GM12878 (cell line): ENCODE measurements around the gene ESR1. TPM values are rescaled to one million over a fixed set of nuclear protein-coding genes. Genes with fewer than 3 reads are reported as not detected.

Experiments used
- ATAC-seq: fragments of 200-7000 bp; cut with Tn5 transposase; 3 replicates; pipeline ENCODE4 v1.9.1; 2020; ENCODE audit warnings: mild to moderate bottlenecking, moderate library complexity
- BruUV-seq: library from RNA; stranded (reverse); fragments of 400-500 nt; replicated peaks from 2 replicates; lab custom pipeline; 2021; lab: Mats Ljungman, UMichigan
- CTCF ChIA-PET: fragments of 300-600 bp; sonication (Branson Sonifier 250); formaldehyde crosslinking; extraction: SDS; loops from one replicate; lab custom pipeline; 2021; ENCODE audit warnings: inconsistent platforms; lab: Yijun Ruan, JAX
- POLR2A ChIA-PET: fragments of 350-600 bp; formaldehyde crosslinking; extraction: SDS; loops from one replicate; lab custom pipeline; 2021; ENCODE audit warnings: inconsistent platforms; lab: Charles Lee
- RAD21 ChIA-PET: fragments of 300-600 bp; sonication (Branson Sonifier 250); formaldehyde crosslinking; loops from one replicate; lab custom pipeline; 2023; ENCODE audit warnings: antibody characterized with exemption; ENCODE audit not compliant: unreplicated experiment; lab: Charles Lee
- SMC1A ChIA-PET: fragments of 300-600 bp; sonication (Branson Sonifier 250); formaldehyde crosslinking; loops from one replicate; lab custom pipeline; 2023; ENCODE audit not compliant: unreplicated experiment, uncharacterized antibody; lab: Charles Lee
- DNase-seq: peaks from one replicate; pipeline ENCODE4 v3.0.0-alpha.2; 2011; ENCODE audit warnings: low read depth, low spot score
- FAIRE-seq: peaks from 3 replicates; lab custom pipeline; 2011; peaks lifted over from hg19 to GRCh38; lab: Jason Lieb, UNC
- H2AFZ ChIP-seq: 2 replicates; pipeline ENCODE4 v1.6.0; 2011; ENCODE audit warnings: low read depth, low read length, control low read depth; ENCODE audit not compliant: control insufficient read depth
- H3K27ac ChIP-seq: 2 replicates; pipeline ENCODE4 v1.5.1; 2011; ENCODE audit warnings: control low read depth; ENCODE audit not compliant: control insufficient read depth, insufficient read depth
- H3K27me3 ChIP-seq, 2 experiments: replicated peaks in 1 of 2; 2 replicates each; pipeline versions ENCODE4 v1.6.0 to v1.6.1; 2011; ENCODE audit warnings: low read length in 1 of 2; ENCODE audit not compliant: control insufficient read depth in 2 of 2, insufficient read depth in 2 of 2
- H3K36me3 ChIP-seq, 2 experiments: 2 replicates each; pipeline ENCODE4 v1.5.1; 2011; ENCODE audit warnings: low read length in 1 of 2; ENCODE audit not compliant: control insufficient read depth in 2 of 2, insufficient read depth in 2 of 2
- H3K4me1 ChIP-seq: 2 replicates; pipeline ENCODE4 v1.6.1; 2011; ENCODE audit warnings: mild to moderate bottlenecking, low read length, moderate library complexity, mixed read lengths; ENCODE audit not compliant: control insufficient read depth, insufficient read depth
- H3K4me2 ChIP-seq: 2 replicates; pipeline ENCODE4 v1.6.0; 2011; ENCODE audit warnings: control low read depth; ENCODE audit not compliant: control insufficient read depth, insufficient read depth
- H3K4me3 ChIP-seq: fragments of 200-600 bp; sonication (generic); 2 replicates; pipeline ENCODE4 v1.5.1; 2016
- H3K79me2 ChIP-seq: 2 replicates; pipeline ENCODE4 v1.6.0; 2011; ENCODE audit warnings: low read length; ENCODE audit not compliant: control insufficient read depth, insufficient read depth
- H3K9ac ChIP-seq: 2 replicates; pipeline ENCODE4 v1.8.0; 2011; ENCODE audit warnings: low read length, control low read depth, mixed read lengths; ENCODE audit not compliant: control insufficient read depth, insufficient read depth
- H3K9me3 ChIP-seq: replicated peaks from 3 replicates; pipeline ENCODE4 v1.5.1; 2011; ENCODE audit warnings: mild to moderate bottlenecking, low read length; ENCODE audit not compliant: control insufficient read depth, insufficient read depth
- H4K20me1 ChIP-seq: 2 replicates; pipeline ENCODE4 v1.6.0; 2011; ENCODE audit not compliant: control insufficient read depth, insufficient read depth
- BACH1 ChIP-seq: fragments of 450-650 bp; IDR thresholded peaks from 2 replicates; pipeline ENCODE4 v1.6.1; 2017; ENCODE audit warnings: mild to moderate bottlenecking, borderline replicate concordance
- CHD4 ChIP-seq: fragments of 200-600 bp; sonication (generic); IDR thresholded peaks from 2 replicates; pipeline ENCODE4 v1.6.1; 2016; ENCODE audit warnings: mild to moderate bottlenecking
- CREB1 ChIP-seq: IDR thresholded peaks from 2 replicates; pipeline ENCODE4 v1.6.1; 2012; ENCODE audit warnings: low read depth, mild to moderate bottlenecking, inconsistent platforms
- IKZF2 ChIP-seq, 2 experiments: fragments of 450-650 bp; IDR thresholded peaks; 2 replicates each; pipeline ENCODE4 v1.6.1; 2017; ENCODE audit warnings: mild to moderate bottlenecking in 2 of 2, moderate library complexity in 2 of 2
- MEF2A ChIP-seq: IDR thresholded peaks from 2 replicates; pipeline ENCODE4 v1.6.1; 2011; ENCODE audit warnings: low read depth, mild to moderate bottlenecking, low read length, moderate library complexity; ENCODE audit not compliant: insufficient read depth
- MYB ChIP-seq: fragments of 150-350 bp; IDR thresholded peaks from 2 replicates; pipeline ENCODE4 v1.6.1; 2014; ENCODE audit warnings: mild to moderate bottlenecking, low read depth, low read length, borderline replicate concordance
- POLR2AphosphoS5 ChIP-seq: IDR thresholded peaks from 2 replicates; pipeline ENCODE4 v1.6.1; 2011; ENCODE audit warnings: mild to moderate bottlenecking, low read length, inconsistent platforms
- SP1 ChIP-seq: IDR thresholded peaks from one replicate; pipeline ENCODE4 v1.6.1; 2011; ENCODE audit warnings: low read depth, low read length
- STAT1 ChIP-seq: fragments of 450-650 bp; conservative IDR thresholded peaks from 2 replicates; pipeline ENCODE4 v1.6.1; 2014; ENCODE audit warnings: antibody characterized with exemption, mild to moderate bottlenecking
- SUPT20H ChIP-seq: IDR thresholded peaks from 2 replicates; pipeline ENCODE4 v1.6.1; 2011; ENCODE audit warnings: low read depth, mild to moderate bottlenecking, low read length, moderate library complexity, borderline replicate concordance; ENCODE audit not compliant: control insufficient read depth
- WRNIP1 ChIP-seq: IDR thresholded peaks from 2 replicates; pipeline ENCODE4 v1.6.1; 2011; ENCODE audit warnings: low read depth, low read length, improper control_type of control experiment, borderline replicate concordance
- YY1 ChIP-seq: IDR thresholded peaks from 2 replicates; pipeline ENCODE4 v1.6.1; 2011; ENCODE audit warnings: low read depth, mild to moderate bottlenecking, low read length
- WGBS: methylation state at CpG from one replicate; pipeline ENCODE4 v1.1.6; 2016; ENCODE audit warnings: low lambda C conversion rate; ENCODE audit not compliant: insufficient replicate concordance, insufficient coverage; ENCODE audit errors: missing lambda C conversion rate; 5-methylcytosine and 5-hydroxymethylcytosine counted together
- in situ Hi-C: fragments of 300-500 bp; cut with MboI; formaldehyde crosslinking; loops from 9 replicates; pipeline ENCODE4 v1.14.3; 2018; ENCODE audit warnings: mixed read lengths
- intact Hi-C: fragments of 100-400 bp; cut with micrococcal nuclease; formaldehyde crosslinking; loops from one replicate; pipeline ENCODE4 v1.14.2; 2022; ENCODE audit not compliant: unreplicated experiment
- polyA plus RNA-seq, 11 experiments: library from polyadenylated mRNA; depleted of rRNA in 4 of 11; unstranded in 6 of 11; stranded (reverse) in 5 of 11; fragments of >200 nt; fragmentation: Nextera tagmentation in 4 of 11; fragmentation: Illumina TruSeq in 1 of 11; extraction: Ambion mirVana in 4 of 11; extraction: Trizol in 1 of 11; gene quantifications; 1 replicate in 1 of 11; 2 replicates in 10 of 11; pipeline versions ENCODE4 v1.2.1 to v1.2.3, GENCODE V29; 2011 to 2016; ENCODE audit warnings: inconsistent platforms in 2 of 11, missing spikeins in 2 of 11, low read depth in 1 of 11
- total RNA-seq, 4 experiments: library from RNA; depleted of rRNA in 3 of 4; stranded (reverse); fragments of >200 nt in 3 of 4; fragmentation: Illumina TruSeq in 1 of 4; extraction: Trizol in 1 of 4; gene quantifications; 2 replicates each; pipeline versions ENCODE4 v1.2.1 to v1.2.3, GENCODE V29; 2013 to 2021
- TF ChIP-seq, protein P1 (sequence below): IDR thresholded peaks from 2 replicates; pipeline ENCODE4 v1.6.1; 2011; ENCODE audit warnings: mild to moderate bottlenecking, low read depth, low read length, moderate library complexity; ENCODE audit not compliant: insufficient replicate concordance
- TF ChIP-seq, protein P2 (sequence below): fragments of 450-650 bp; IDR thresholded peaks from 2 replicates; pipeline ENCODE4 v1.6.1; 2017; ENCODE audit warnings: borderline replicate concordance
- TF ChIP-seq, protein P3 (sequence below): fragments of 450-650 bp; IDR thresholded peaks from 2 replicates; pipeline ENCODE4 v1.6.1; 2016; ENCODE audit warnings: mild to moderate bottlenecking
- TF ChIP-seq, protein P4 (sequence below): fragments of 450-650 bp; conservative IDR thresholded peaks from 2 replicates; pipeline ENCODE4 v1.6.1; 2017; ENCODE audit warnings: mild to moderate bottlenecking, moderate library complexity

ESR1 gene
- total and polyA plus RNA-seq, 10 of the 15 experiments (the other 5 are each of a cell fraction or from before 2014, with no cell fraction given) = 0.03 to 0.51 (median 0.21) TPM; not detected in 4

DNA sequence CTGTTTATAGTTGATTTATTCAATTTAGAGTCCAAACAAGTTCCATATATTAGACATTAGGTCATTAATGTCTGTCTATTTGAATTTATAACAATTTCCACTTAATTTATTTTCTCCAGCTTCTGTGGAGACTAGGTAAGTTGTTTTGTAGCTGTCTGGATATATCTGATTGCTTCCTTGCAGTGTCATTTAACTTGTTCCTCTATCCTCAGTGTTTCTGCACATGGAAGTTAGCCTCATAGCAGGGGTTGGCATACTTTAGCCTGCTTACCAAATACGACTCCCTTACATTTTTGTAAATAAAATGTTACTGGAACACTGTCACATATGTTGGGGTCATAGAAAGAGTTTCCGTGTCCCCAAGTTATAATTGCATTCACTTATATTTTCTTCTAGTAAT, 216.1 kb downstream of the ESR1 start (continued):
- no peak for TF ChIP-seq BACH1
- no peak for TF ChIP-seq IKZF2 (IDR thresholded peaks at IDR 0.05)
- no peak for TF ChIP-seq CREB1
- no peak for TF ChIP-seq SP1
- TF ChIP-seq POLR2AphosphoS5 = no peak
- no peak for TF ChIP-seq MEF2A

DNA sequence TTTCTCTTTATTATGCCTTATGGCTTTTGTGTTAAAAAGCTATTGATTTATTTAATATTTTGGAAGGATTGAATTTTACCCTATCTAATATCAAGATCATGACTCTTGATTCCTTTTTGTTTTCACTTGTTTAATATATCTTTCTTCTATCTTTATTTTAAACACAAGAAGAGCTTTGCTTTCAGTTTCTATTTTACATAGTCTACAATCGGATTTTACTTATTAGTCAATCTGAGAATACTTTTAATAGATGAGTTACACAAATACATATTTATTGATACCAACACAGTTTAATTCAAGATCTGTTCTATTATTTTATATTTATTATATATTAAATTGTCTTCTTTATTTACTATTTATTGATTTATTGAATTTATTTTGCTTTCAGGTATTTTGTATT, 218.8 kb downstream of the ESR1 start:
- 0% methylated on average over 1 of the region's 1 CpG for WGBS
- ATAC-seq (peak; percentile 31; the same call in 1 of the 3 replicates), FAIRE-seq (no peak), DNase-seq (no peak)
- no peaks in the 10 kb centered on the region for H3K4me1 ChIP-seq
- H3K9me3 ChIP-seq = no peaks in the 10 kb centered on the region
- no peak overlapping the region for H3K27ac ChIP-seq
- ChIA-PET RAD21 (no interaction called here), SMC1A (interaction anchor here (1.9 kb wide), 1 partner anchor 336 kb away, joined by 5 read pairs; no protein-coding TSS in a partner anchor), POLR2A (no interaction called here), CTCF (interaction anchor here (1.0 kb wide), 1 partner anchor 99 kb away, joined by 3 read pairs; no protein-coding TSS in a partner anchor)
- no peak overlapping the region for H3K4me3 ChIP-seq
- no peak overlapping the region for H3K4me2 ChIP-seq
- intact Hi-C loops = no loop called here
- no peaks in the 10 kb centered on the region for H3K79me2 ChIP-seq
- H3K27me3 ChIP-seq = no peaks in the 10 kb centered on the region
- no TSS peak for BruUV-seq
- H3K9ac ChIP-seq = no peak overlapping the region
- no peaks in the 10 kb centered on the region for H4K20me1 ChIP-seq
- no peaks in the 10 kb centered on the region for H3K36me3 ChIP-seq
- TF ChIP-seq, protein P1, sequence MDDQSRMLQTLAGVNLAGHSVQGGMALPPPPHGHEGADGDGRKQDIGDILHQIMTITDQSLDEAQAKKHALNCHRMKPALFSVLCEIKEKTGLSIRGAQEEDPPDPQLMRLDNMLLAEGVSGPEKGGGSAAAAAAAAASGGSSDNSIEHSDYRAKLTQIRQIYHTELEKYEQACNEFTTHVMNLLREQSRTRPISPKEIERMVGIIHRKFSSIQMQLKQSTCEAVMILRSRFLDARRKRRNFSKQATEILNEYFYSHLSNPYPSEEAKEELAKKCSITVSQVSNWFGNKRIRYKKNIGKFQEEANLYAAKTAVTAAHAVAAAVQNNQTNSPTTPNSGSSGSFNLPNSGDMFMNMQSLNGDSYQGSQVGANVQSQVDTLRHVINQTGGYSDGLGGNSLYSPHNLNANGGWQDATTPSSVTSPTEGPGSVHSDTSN = no peak
- TF ChIP-seq MEF2A = no peak
- no peak for TF ChIP-seq WRNIP1
- TF ChIP-seq, protein P2, sequence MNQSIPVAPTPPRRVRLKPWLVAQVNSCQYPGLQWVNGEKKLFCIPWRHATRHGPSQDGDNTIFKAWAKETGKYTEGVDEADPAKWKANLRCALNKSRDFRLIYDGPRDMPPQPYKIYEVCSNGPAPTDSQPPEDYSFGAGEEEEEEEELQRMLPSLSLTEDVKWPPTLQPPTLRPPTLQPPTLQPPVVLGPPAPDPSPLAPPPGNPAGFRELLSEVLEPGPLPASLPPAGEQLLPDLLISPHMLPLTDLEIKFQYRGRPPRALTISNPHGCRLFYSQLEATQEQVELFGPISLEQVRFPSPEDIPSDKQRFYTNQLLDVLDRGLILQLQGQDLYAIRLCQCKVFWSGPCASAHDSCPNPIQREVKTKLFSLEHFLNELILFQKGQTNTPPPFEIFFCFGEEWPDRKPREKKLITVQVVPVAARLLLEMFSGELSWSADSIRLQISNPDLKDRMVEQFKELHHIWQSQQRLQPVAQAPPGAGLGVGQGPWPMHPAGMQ = no peak
- no peak for TF ChIP-seq CHD4
- TF ChIP-seq CREB1 = no peak
- TF ChIP-seq SUPT20H = no peak
- TF ChIP-seq, protein P3, sequence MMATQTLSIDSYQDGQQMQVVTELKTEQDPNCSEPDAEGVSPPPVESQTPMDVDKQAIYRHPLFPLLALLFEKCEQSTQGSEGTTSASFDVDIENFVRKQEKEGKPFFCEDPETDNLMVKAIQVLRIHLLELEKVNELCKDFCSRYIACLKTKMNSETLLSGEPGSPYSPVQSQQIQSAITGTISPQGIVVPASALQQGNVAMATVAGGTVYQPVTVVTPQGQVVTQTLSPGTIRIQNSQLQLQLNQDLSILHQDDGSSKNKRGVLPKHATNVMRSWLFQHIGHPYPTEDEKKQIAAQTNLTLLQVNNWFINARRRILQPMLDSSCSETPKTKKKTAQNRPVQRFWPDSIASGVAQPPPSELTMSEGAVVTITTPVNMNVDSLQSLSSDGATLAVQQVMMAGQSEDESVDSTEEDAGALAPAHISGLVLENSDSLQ = no peak
- TF ChIP-seq, protein P4, sequence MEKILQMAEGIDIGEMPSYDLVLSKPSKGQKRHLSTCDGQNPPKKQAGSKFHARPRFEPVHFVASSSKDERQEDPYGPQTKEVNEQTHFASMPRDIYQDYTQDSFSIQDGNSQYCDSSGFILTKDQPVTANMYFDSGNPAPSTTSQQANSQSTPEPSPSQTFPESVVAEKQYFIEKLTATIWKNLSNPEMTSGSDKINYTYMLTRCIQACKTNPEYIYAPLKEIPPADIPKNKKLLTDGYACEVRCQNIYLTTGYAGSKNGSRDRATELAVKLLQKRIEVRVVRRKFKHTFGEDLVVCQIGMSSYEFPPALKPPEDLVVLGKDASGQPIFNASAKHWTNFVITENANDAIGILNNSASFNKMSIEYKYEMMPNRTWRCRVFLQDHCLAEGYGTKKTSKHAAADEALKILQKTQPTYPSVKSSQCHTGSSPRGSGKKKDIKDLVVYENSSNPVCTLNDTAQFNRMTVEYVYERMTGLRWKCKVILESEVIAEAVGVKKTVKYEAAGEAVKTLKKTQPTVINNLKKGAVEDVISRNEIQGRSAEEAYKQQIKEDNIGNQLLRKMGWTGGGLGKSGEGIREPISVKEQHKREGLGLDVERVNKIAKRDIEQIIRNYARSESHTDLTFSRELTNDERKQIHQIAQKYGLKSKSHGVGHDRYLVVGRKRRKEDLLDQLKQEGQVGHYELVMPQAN = no peak
- TF ChIP-seq YY1 = no peak
- TF ChIP-seq IKZF2 (IDR thresholded peaks at IDR 0.05) = no peak
- TF ChIP-seq MYB = no peak
- TF ChIP-seq STAT1 = no peak
- in situ Hi-C loops = no loop called here
- H2AFZ ChIP-seq = no peak overlapping the region
